ENCODE results near the gene MEGF11.
A peak's percentile ranks its signal among the peaks of the same experiment; 100 is the strongest.
"Not testable (repeated sequence)": the region's sequence is repeated elsewhere in the genome, so short reads cannot be mapped to it uniquely, and the experiment has no call there.

The MEGF11 gene

DNA sequence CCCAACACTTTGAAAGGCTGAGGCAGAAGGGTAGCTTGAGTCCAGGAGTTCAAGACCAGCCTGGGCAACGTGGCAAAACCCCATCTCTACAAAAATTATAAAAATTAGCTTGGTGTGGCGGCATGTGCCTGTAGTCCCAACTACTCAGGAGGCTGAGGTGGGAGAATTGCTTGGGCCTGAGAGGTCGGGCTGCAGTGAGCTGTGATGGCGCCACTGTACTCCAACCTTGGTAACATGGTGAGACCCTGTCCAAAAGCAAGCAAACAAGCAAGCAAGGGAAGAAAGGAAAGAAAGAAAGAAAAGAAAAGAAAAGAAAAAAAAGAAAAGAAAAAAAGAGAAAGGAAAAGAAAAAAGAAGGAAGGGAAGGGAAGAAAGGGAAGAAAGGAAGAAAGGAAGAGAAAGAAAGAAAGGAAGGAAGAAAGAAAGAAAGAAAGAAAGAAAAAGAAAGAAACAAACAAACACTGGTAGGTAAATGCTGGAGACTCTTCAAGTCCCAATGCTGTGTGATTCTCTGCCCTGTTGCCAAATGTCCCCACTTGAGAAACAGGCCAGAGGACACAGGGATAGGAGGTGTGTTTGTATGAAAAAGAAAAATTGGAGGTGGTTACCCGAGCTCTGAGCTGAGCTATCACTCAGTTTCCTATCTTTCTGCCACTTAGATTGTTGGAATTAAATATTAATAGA, 263.1 kb downstream of the MEGF11 start:
- DNase-seq = no peak

DNA sequence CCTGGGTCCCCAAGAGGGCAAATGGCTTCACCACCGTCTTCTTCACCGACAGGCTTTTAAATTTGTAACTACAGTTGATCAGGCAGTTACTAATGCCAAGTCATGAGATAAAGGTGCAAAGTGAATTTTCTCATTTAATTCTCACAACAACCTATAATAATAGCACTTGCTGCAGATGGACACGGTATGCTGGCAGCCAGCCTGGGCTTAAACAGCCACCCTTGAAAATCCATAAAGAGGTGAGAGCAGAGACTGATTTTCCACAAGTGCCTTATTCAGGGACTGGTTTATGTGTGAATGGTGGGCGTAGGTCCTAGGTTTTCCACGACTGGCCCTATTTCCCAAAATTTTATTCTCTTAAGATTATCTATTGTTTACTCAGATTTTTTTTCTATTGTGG, 266.4 kb downstream of the MEGF11 start:
- no peak for DNase-seq

- no peak for DNase-seq
These were observed 267.1 kb downstream of the MEGF11 start for GRCh38 chr15:65986416-65986815.

DNA sequence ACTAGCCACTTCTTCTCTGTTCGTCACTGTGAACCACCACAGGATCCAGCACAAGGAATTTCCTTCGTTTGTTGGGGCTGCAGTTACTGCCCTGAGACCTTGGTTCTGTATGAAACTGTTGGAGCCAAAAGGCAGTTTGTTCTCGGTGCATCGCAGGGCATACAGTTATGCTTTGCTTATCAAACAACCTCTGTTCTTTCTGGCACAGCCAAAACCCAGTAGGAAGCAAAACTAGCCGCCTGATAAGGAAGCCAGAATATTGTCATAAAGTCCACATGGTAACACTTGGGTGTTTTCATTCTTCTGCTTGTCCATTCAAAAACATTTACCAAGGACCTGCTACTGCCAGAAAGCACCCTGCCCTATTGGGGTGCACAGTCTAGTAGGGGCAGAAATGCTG, 268.2 kb downstream of the MEGF11 start:
- DNase-seq = no peak

GRCh38 chr15:65982627-65983322, 270.8 kb downstream of the MEGF11 start:
- DNase-seq = no peak

- no peak for DNase-seq
These were observed 271.5 kb downstream of the MEGF11 start for GRCh38 chr15:65981837-65982626.

DNA sequence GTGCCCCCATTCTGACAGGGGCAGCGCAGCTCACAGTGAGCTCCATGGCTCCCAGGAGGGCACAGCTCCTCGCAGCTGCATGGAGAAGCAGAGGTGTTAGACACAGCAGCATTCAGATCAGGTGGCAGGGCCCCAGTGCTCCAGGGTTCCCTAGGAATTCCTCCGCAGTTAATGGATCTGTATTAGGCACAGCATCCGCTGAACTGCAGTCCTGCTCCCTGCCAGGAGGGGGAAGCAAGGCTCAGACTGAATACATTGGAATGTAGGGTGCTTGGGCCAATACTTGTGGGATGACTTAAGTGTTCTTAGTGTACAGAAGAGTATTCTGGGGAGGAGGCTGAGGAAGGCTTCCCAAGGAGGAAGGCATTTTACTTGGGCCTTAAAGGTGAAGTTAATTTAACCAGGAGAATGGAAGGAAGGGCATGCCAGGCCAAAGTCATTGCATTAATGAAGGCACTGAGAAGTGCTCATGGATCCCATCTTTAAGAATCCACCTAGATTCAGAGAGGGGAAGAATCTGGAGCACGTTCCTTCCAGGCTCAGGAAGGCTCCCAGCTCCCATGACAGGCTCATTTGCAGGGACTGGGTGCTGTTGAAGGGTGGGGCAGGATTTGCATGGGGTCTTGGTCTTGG, 272.6 kb downstream of the MEGF11 start:
- DNase-seq = peak; percentile 49

GRCh38 chr15:65979837-65980236, 273.7 kb downstream of the MEGF11 start:
- DNase-seq = no peak

DNA sequence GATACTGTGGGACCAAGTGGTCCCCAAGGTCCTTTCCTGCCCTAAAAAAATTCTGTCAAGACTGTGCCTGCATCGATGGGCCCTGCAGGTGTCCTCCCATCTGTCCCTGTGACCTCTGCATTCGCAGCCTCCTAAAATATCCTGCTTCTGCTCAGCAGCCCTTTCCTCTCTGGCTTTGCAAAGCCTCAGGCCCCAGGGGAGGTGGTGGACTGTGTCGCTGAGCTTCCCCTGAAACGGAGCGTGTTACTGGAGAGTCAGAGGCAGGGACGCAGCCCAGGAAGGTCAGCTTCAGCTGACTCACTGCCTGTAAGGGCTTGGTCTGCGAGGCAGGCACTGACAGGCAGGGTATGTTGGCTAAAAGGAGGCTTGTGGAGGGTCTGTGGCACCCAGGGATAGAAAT, 274.2 kb downstream of the MEGF11 start:
- no peak for DNase-seq

- DNase-seq = no peak
These were observed 275.4 kb downstream of the MEGF11 start for GRCh38 chr15:65978110-65978509.

DNA sequence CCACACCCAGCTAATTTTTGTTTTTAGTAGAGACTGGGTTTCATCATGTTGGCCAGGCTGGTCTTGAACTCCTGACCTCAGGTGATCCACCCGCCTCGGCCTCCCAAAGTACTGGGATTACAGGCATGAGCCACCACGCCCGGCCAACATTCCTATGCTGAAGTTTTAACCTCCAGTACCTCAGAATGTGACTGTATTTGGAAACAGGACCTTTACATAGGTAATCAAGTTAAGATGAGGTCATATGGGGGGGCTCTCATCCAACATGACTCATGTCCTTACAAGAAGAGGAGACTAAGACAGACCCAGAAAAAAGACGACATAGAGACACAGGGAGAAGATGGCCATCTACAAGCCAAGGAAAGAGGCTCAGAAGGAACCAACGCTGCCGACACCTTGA, 277.4 kb downstream of the MEGF11 start:
- not testable (repeated sequence) for DNase-seq

DNA sequence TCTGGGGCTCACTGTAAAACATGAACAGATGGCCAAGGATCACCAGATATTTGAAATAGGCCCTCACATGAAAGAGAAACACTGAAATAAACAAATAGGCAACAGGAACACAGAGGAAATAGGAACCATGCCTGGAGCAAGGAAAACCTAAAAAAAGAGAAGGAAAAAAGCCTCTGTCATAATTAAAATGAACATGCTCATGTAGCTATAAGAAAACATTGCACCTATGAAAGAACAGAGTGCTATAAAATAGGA, 281.9 kb downstream of the MEGF11 start:
- DNase-seq = no peak

GRCh38 chr15:65970937-65971740, 282.4 kb downstream of the MEGF11 start:
- DNase-seq = no peak

- no peak for DNase-seq
These were observed 283.4 kb downstream of the MEGF11 start for GRCh38 chr15:65969865-65970816.

DNA sequence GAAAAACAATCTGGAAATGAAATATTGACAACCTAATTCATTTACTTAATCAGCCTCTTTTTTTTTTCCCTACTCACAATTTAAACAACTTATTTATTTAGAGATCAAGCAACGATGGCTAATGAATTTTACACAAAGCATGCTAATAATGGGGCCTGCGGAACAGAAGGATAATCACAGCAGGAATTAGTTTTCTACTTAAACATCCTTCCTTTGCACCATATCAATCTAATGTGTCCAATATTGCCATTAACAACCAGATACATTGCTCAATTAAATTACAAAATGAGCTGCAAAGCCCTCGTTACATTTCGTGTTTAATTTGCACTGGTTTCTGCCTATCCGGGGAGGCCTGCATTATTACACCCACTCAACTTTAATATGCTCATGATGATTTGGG, 285.0 kb downstream of the MEGF11 start:
- DNase-seq = no peak

DNA sequence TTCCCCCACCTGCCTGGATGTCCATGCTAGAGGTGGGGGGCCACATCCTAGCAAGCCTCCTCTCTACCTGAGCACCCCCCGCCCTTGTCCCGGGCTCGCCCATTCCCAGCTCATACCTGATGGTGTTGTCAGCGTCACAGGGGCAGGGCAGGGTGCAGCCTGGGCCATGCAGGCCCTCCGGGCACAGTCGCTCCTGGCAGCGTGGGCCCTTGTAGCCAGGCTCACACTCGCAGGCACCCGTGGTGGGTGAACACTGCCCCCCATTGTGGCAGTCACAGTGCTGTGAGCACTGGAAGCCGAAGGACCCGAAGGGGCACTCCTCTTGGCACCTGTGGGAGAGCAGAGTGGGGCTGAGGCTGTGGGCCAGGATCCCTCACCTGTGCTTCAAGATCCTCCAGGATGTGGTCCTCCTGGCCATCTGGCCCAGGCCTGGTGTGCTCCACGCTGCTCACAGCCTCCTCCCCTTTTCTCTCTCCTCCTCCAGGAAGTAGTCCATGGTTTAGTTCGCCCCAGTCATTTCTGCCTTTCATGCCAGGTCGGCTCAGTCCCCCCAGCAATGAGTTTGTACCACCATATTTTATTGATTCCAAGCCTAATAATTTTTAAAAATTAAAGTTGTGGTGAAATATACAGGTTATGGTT, 288.6 kb downstream of the MEGF11 start:
- DNase-seq = no peak

- DNase-seq = no peak
These were observed 289.6 kb downstream of the MEGF11 start for GRCh38 chr15:65963911-65964482.

GRCh38 chr15:65963358-65963757, 290.2 kb downstream of the MEGF11 start:
- DNase-seq = no peak

DNA sequence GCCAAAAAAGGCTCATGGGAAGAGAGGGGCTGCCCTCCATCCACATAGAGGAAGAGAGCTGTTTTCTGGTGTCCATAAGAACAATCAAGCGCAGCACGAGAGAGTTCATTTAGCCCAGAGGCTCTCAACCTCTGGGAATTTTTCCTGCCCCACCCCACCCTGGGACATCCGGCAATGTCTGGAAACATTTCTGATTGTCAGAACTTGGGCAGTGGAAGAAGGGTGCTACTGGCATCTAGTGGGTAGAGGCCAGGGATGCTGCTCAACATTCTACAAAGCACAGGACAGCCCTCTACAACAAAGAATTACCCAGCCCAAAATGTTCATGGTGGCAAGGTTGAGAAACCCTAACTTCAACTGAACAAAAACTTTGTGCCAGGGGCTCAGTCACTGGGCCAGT, 291.4 kb downstream of the MEGF11 start:
- DNase-seq = no peak

GRCh38 chr15:65960586-65960985, 293.0 kb downstream of the MEGF11 start:
- DNase-seq = no peak

DNA sequence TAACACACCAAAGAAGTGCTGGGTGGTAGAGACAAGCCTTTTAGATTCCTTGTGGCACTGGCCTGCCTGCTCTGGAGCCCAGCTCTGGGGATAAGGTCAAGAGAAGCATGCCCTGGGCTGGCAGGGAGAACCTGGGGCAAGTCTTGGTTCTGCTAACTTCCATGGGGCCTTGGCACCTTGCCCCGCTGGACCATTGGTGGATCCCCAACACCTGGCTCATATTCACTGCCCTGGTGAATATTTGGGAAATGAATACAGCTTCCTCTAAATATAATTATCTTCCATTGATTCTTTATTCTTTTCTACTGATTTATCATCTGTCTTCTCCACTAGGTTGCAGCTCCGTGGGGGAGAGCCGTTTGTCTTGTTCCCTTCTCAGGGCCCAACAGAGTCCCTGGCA, 294.7 kb downstream of the MEGF11 start:
- no peak for DNase-seq

Data from inflammatory macrophage treated with lipopolysaccharide for 4 hours (primary cell).